Esophagus muscularis mucosa (tissue), 3 donors: ENCODE results near the gene BTBD19.

Source experiments
- POLR2A ChIP-seq: fragments of 450-650 bp; IDR thresholded peaks from one replicate; pipeline ENCODE4 v1.6.1; 2017; ENCODE audit warnings: antibody characterized with exemption, moderate library complexity, mild to moderate bottlenecking, low read depth
- POLR2AphosphoS5 ChIP-seq, 2 donors: sonication (generic); formaldehyde crosslinking; IDR thresholded peaks; one replicate each; pipeline ENCODE4 v1.6.1; 2017; ENCODE audit warnings: antibody characterized with exemption in 2 of 2
- TF ChIP-seq, protein P1 (sequence below), 3 experiments: fragments of 200-600 bp in 2 of 3; fragments of 450-650 bp in 1 of 3; sonication (generic) in 2 of 3; IDR thresholded peaks; one replicate each; pipeline ENCODE4 v1.5.1; 2017 to 2019; ENCODE audit warnings: antibody characterized with exemption in 3 of 3, mild to moderate bottlenecking in 2 of 3, moderate library complexity in 1 of 3

- TF ChIP-seq, protein P1, sequence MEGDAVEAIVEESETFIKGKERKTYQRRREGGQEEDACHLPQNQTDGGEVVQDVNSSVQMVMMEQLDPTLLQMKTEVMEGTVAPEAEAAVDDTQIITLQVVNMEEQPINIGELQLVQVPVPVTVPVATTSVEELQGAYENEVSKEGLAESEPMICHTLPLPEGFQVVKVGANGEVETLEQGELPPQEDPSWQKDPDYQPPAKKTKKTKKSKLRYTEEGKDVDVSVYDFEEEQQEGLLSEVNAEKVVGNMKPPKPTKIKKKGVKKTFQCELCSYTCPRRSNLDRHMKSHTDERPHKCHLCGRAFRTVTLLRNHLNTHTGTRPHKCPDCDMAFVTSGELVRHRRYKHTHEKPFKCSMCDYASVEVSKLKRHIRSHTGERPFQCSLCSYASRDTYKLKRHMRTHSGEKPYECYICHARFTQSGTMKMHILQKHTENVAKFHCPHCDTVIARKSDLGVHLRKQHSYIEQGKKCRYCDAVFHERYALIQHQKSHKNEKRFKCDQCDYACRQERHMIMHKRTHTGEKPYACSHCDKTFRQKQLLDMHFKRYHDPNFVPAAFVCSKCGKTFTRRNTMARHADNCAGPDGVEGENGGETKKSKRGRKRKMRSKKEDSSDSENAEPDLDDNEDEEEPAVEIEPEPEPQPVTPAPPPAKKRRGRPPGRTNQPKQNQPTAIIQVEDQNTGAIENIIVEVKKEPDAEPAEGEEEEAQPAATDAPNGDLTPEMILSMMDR (IDR thresholded peaks at IDR 0.05), result no peak
- TF ChIP-seq POLR2AphosphoS5 (IDR thresholded peaks at IDR 0.05) (no peak), POLR2A (no peak)
These were observed 47.4 kb upstream of the BTBD19 start for GRCh38 chr1:44760876-44761275.
